Cardiac muscle cell (in vitro differentiated cells and primary cell): ENCODE results near the gene SPATA22. TPM values are rescaled to one million over a fixed set of nuclear protein-coding genes. Genes with fewer than 3 reads are reported as not detected.
"Not testable (repeated sequence)": the region's sequence is repeated elsewhere in the genome, so short reads cannot be mapped to it uniquely, and the experiment has no call there.

ENCODE experiments used
- DNase-seq, 2 donors: peaks; one replicate each; pipeline versions ENCODE4 v3.0.0 to v3.0.0-alpha.2; 2010 to 2017; ENCODE audit warnings: low read depth in 1 of 2, low spot score in 1 of 2
- H3K27ac ChIP-seq: fragments of 200-600 bp; sonication (generic); 2 replicates; pipeline ENCODE4 v1.5.1; 2016
- H3K27me3 ChIP-seq: fragments of 200-600 bp; sonication (generic); 2 replicates; pipeline ENCODE4 v1.6.0; 2016; ENCODE audit warnings: control low read depth
- H3K36me3 ChIP-seq: fragments of 200-600 bp; sonication (generic); 2 replicates; pipeline ENCODE4 v1.5.1; 2016; ENCODE audit warnings: control low read depth
- H3K4me1 ChIP-seq: fragments of 200-600 bp; sonication (generic); 2 replicates; pipeline ENCODE4 v1.8.1; 2017; ENCODE audit warnings: low read depth, mild to moderate bottlenecking, mixed run types
- H3K4me3 ChIP-seq: fragments of 200-600 bp; sonication (generic); 2 replicates; pipeline ENCODE4 v1.5.1; 2016; ENCODE audit warnings: mild to moderate bottlenecking
- H3K9me3 ChIP-seq: fragments of 200-600 bp; sonication (generic); 2 replicates; pipeline ENCODE4 v1.5.1; 2017; ENCODE audit warnings: low read depth, mild to moderate bottlenecking, control low read depth
- polyA plus RNA-seq: library from polyadenylated mRNA; unstranded; fragments of >200 nt; fragmentation: Nextera tagmentation; extraction: Ambion mirVana; gene quantifications from 2 replicates; pipeline ENCODE4 v1.2.1, GENCODE V29; 2016
- total RNA-seq: library from RNA; depleted of rRNA; stranded (reverse); fragments of >200 nt; gene quantifications from 2 replicates; pipeline ENCODE4 v1.2.3, GENCODE V29; 2016
- TF ChIP-seq, protein P1 (sequence below): IDR thresholded peaks from 2 replicates; pipeline ENCODE4 v1.5.1; 2012; ENCODE audit warnings: low read depth, mild to moderate bottlenecking, low read length

SPATA22 gene
- total and polyA plus RNA-seq, 2 experiments from 2014 or later: not detected

DNA sequence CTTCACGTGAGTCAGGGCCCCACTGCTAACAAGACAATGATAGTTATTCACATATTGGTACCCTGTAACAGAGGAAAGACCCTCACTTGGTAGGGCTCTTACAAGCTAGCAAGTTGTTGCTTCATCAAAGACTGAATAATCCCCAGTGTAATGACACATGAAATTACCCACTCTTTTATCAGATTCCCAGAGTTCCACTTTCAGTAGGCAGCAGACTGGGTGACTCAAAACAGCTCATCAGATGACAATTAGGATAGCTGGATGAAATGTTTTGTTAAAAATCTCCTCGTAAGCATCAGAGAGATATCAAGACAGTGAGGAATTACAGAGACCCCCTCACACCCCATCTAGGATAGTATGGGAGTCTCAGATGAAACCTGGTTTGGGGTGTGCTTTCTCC, 31.2 kb downstream of the SPATA22 start:
- no peaks in the 10 kb centered on the region for H3K4me1 ChIP-seq
- H3K4me3 ChIP-seq: no peak overlapping the region
- H3K36me3 ChIP-seq: no peaks in the 10 kb centered on the region
- TF ChIP-seq, protein P1, sequence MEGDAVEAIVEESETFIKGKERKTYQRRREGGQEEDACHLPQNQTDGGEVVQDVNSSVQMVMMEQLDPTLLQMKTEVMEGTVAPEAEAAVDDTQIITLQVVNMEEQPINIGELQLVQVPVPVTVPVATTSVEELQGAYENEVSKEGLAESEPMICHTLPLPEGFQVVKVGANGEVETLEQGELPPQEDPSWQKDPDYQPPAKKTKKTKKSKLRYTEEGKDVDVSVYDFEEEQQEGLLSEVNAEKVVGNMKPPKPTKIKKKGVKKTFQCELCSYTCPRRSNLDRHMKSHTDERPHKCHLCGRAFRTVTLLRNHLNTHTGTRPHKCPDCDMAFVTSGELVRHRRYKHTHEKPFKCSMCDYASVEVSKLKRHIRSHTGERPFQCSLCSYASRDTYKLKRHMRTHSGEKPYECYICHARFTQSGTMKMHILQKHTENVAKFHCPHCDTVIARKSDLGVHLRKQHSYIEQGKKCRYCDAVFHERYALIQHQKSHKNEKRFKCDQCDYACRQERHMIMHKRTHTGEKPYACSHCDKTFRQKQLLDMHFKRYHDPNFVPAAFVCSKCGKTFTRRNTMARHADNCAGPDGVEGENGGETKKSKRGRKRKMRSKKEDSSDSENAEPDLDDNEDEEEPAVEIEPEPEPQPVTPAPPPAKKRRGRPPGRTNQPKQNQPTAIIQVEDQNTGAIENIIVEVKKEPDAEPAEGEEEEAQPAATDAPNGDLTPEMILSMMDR: no peak
- no peak for DNase-seq
- H3K27ac ChIP-seq: no peak overlapping the region
- H3K27me3 ChIP-seq: no peaks in the 10 kb centered on the region
- H3K9me3 ChIP-seq: no peaks in the 10 kb centered on the region

DNA sequence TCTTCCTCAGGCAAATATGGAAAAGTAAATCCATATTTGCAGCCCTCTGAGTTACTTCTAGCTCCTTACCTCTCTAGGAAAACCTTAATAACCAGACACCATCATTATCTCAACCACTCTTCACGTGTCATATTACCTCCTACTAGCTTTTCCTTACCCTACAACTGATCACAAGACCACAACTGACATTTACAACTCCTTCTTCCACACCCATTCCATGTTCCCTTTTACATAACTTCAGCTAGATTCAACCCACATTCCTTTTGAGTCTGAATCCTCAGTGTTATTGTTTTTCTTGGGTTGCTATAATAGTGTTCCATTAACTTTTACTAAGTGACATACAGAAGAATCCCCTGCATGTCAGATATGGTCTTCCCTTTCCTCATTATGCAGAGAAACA, 33.3 kb downstream of the SPATA22 start:
- no peaks in the 10 kb centered on the region for H3K9me3 ChIP-seq
- no peaks in the 10 kb centered on the region for H3K27me3 ChIP-seq
- no peaks in the 10 kb centered on the region for H3K36me3 ChIP-seq
- TF ChIP-seq, protein P1: no peak
- DNase-seq: no peak
- H3K4me1 ChIP-seq: no peaks in the 10 kb centered on the region
- no peak overlapping the region for H3K4me3 ChIP-seq
- no peak overlapping the region for H3K27ac ChIP-seq

DNA sequence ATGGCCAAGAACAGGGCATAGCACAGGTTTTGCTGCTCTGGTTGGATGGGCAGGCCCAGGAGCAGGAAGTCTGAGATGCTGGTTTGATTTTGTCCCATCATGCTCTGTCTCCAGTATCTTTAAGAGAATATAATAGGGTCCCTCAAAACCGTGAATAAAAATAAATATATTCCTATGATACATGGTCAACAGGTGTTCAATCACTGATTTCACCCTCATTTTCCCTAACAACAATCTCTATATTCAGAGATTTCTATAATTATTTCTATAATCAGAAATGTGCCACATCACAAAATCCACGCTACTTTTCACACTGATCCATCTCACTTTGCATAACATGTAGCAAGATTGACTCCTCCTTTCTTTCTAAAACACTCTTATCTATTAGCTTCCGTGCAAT, 37.9 kb downstream of the SPATA22 start, which contains the start of gene OR1E2:
TSS of gene OR1E2 (minus strand) at position 101 of the 400 bp plus-strand sequence. CDS start at position 101, 0 bp downstream.
- H3K4me3 ChIP-seq: no peak within 1 kb of the TSS
- TF ChIP-seq, protein P1: no peak
- DNase-seq: no peak
- H3K4me1 ChIP-seq: no peaks in the 10 kb centered on the region
- no peak within 1 kb of the TSS for H3K27ac ChIP-seq
- H3K36me3 ChIP-seq: no peaks in the 10 kb centered on the region
- H3K27me3 ChIP-seq: no peaks in the 10 kb centered on the region
- no peaks in the 10 kb centered on the region for H3K9me3 ChIP-seq

DNA sequence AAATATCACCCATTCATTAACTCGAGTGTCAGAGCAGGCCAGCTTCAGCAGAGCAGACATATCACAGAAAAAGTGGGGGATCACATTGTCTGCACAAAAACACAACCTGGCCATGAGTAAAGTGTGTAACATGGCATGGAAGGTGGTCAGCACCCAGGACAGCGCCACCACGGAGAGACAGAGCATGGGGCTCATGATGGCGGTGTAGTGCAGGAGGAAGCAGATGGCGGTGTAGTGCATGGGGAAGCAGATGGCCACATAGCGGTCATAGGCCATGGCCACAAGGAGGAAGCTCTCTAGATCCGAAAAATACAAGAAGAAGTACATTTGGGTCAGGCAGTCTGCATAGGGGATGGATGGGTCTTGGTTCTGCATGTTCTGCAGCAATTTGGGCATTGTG, 38.4 kb downstream of the SPATA22 start:
- H3K4me1 ChIP-seq, H3K27ac ChIP-seq, H3K9me3 ChIP-seq, H3K4me3 ChIP-seq, H3K36me3 ChIP-seq, H3K27me3 ChIP-seq: not testable (repeated sequence)
- peak in 1 of 2 donors; percentile 12 for DNase-seq

DNA sequence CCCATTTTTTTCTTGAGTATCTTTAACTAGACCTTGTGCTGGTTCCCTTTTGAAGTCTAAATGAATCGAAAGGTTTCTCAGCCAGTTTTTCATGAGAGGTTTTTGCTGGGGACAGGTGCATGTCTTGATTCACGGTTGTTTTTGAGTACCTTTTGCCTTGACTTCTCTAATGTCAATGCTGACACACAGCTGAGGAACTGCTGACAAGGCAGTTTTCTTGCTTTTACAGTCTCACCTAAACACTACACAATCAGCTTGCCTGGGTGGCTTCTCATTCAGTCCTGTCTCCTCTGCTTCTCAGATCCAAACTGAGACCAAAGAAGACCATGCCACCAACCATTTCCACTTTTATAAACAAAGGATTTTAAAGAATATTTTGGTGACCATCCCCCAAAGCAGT, 53.4 kb downstream of the SPATA22 start:
- Histone ChIP-seq H3K27me3 (no peaks in the 10 kb centered on the region), H3K27ac (no peak overlapping the region), H3K4me1 (no peaks in the 10 kb centered on the region), H3K36me3 (no peaks in the 10 kb centered on the region), H3K9me3 (no peaks in the 10 kb centered on the region), H3K4me3 (no peak overlapping the region)
- DNase-seq: no peak
- TF ChIP-seq, protein P1: no peak

DNA sequence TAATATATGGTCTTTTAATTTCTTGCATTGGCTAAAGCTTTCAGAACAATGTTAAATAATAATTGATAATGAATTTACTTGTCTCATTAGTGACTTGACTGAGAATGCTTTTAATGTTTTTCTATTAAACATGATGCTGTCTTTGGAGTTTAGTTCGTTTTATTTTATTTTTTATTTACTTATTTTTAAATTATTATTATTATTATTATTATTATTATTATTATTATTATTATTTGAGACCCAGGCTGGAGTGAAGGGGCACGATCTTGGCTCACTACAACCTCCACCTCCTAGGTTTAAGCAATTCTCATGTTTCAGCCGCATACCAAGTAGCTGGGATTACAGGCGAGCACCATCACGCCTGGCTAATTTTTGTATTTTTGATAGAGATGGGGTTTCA, 56.0 kb downstream of the SPATA22 start:
- no peak overlapping the region for H3K4me3 ChIP-seq
- no peaks in the 10 kb centered on the region for H3K4me1 ChIP-seq
- no peak for DNase-seq
- TF ChIP-seq, protein P1: no peak
- H3K27ac ChIP-seq: no peak overlapping the region
- H3K27me3 ChIP-seq: no peaks in the 10 kb centered on the region
- no peaks in the 10 kb centered on the region for H3K36me3 ChIP-seq
- no peaks in the 10 kb centered on the region for H3K9me3 ChIP-seq

DNA sequence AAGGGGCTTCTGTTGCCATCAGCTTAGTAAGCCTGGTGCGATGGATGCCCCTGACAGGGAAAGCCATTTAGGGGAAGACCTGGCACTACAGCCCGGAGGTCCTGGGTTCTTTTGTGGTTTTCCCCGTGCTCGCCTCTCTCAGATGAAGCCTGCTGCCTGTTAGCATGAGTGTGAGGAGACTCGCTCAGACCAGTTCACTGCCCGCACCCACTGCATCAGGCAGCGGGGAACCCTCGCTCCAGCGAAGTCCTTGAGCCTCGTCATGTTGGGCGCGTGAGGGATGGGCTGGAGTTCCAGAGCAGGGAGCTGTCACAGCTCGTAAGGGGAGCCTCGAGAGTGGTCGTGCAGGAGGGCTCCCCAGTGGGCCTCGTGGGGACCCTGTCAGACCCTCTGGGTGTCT, 59.4 kb downstream of the SPATA22 start:
- DNase-seq, H3K27me3 ChIP-seq, H3K9me3 ChIP-seq, H3K36me3 ChIP-seq, H3K4me3 ChIP-seq, H3K4me1 ChIP-seq, H3K27ac ChIP-seq: not testable (repeated sequence)
